Astrocyte (in vitro differentiated cells and primary cell): ENCODE results near the gene ZNF764.
"Not testable (repeated sequence)": the region's sequence is repeated elsewhere in the genome, so short reads cannot be mapped to it uniquely, and the experiment has no call there.

Experiments used
- EZH2 ChIP-seq: IDR thresholded peaks from 2 replicates; pipeline ENCODE4 v1.6.1; 2012; ENCODE audit warnings: mild to moderate bottlenecking, low read length, inconsistent platforms; ENCODE audit not compliant: insufficient read depth
- TF ChIP-seq, protein P1 (sequence below): IDR thresholded peaks from 2 replicates; pipeline ENCODE4 v1.5.1; 2011; ENCODE audit warnings: low read depth, mild to moderate bottlenecking, inconsistent platforms, low read length, moderate library complexity; ENCODE audit not compliant: insufficient read depth

DNA sequence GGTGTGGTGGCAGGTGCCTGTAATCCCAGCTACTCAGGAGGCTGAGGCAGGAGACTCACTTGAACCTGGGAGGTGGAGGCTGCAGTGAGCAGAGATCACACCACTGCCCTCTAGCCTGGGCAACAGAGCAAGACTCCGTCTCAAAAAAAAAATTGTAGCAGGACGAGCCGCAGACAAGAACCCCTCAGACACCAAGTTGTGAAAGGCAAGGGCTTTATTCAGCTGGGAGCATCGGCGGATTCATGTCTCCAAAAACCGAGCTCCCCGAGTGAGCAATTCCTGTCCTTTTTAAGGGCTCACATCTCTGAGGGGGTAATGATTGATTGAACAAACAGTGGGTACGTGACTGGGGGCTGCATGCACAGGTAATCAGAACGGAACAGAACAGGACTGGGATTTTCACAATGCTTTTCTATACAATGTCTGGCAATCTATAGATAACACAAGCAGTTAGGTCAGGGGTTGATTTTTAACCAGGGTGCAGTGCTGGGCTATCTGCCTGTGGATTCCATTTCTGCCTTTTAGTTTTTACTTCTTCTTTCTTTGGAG, 17.2 kb downstream of the ZNF764 start:
- not testable (repeated sequence) for TF ChIP-seq EZH2
- TF ChIP-seq, protein P1, sequence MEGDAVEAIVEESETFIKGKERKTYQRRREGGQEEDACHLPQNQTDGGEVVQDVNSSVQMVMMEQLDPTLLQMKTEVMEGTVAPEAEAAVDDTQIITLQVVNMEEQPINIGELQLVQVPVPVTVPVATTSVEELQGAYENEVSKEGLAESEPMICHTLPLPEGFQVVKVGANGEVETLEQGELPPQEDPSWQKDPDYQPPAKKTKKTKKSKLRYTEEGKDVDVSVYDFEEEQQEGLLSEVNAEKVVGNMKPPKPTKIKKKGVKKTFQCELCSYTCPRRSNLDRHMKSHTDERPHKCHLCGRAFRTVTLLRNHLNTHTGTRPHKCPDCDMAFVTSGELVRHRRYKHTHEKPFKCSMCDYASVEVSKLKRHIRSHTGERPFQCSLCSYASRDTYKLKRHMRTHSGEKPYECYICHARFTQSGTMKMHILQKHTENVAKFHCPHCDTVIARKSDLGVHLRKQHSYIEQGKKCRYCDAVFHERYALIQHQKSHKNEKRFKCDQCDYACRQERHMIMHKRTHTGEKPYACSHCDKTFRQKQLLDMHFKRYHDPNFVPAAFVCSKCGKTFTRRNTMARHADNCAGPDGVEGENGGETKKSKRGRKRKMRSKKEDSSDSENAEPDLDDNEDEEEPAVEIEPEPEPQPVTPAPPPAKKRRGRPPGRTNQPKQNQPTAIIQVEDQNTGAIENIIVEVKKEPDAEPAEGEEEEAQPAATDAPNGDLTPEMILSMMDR = not testable (repeated sequence)
